ENCODE data around the gene CDKAL1.

DNA sequence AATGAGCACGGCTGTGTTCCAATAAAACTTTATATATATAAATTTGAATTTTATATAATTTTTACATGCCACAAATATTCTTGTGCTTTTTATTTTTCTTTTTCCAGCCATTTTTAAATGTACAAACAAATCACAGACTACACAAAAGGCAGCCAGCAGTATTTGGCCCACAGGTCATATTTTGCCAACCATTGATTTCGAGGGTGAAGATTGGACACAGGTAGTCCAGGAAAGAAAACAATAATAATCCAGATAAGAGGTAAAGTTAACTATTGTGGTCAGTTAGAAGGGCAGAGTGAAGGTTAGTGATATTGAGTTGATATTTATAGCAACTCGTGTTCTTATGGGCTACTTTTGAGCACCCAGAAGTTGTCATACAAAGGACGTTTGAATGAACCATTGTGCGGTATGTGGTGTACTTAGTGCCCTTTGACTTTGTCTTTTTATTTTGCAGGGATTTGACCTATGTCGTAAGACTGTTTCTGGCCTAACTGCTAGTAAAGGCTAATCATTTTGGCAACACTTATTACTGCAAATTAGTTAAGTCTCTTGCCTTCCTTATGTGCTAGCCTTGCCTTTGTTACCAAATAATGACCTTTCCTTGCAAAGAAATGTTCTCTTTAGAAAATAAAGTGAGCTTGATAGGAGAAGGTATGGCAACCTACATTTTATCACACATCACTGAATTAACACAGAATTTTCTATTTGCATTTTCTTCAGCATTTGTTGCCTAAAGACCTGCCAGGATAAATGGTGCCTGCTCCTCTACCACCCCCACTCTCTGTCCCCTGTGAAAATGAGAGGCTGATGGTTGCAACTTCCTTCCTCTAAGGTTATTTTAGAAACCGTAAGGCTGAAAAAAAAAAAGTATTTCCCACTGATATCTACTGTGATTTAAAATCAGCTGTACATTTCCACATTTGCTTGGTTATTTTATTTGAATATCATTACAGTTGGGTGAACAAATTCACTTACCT is 565.4 kb downstream of the CDKAL1 start:
- TF ChIP-seq, protein P1, sequence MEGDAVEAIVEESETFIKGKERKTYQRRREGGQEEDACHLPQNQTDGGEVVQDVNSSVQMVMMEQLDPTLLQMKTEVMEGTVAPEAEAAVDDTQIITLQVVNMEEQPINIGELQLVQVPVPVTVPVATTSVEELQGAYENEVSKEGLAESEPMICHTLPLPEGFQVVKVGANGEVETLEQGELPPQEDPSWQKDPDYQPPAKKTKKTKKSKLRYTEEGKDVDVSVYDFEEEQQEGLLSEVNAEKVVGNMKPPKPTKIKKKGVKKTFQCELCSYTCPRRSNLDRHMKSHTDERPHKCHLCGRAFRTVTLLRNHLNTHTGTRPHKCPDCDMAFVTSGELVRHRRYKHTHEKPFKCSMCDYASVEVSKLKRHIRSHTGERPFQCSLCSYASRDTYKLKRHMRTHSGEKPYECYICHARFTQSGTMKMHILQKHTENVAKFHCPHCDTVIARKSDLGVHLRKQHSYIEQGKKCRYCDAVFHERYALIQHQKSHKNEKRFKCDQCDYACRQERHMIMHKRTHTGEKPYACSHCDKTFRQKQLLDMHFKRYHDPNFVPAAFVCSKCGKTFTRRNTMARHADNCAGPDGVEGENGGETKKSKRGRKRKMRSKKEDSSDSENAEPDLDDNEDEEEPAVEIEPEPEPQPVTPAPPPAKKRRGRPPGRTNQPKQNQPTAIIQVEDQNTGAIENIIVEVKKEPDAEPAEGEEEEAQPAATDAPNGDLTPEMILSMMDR (IDR thresholded peaks at IDR 0.05), result no peak
- TF ChIP-seq EZH2phosphoT487 (IDR thresholded peaks at IDR 0.05), result no peak

All from neural progenitor cell (in vitro differentiated cells).